Measurements from ENCODE around the gene ZNF32.

ZNF32 gene

GRCh38 chr10:43648398-43649184 lies at the start of gene ZNF32:
ZNF32 (minus strand) TSS chr10:43648881; CDS start chr10:43646133, 2,748 bp downstream.
- peak; percentile 54 for DNase-seq (ENCODE audit: low read depth)

GRCh38 chr10:43698156-43698555 lies 49.5 kb upstream of the ZNF32 start:
- no peak for DNase-seq (ENCODE audit: low read depth)

GRCh38 chr10:43696909-43697483 lies 48.3 kb upstream of the ZNF32 start:
- no peak for DNase-seq (ENCODE audit: low read depth)

- no peak for DNase-seq (ENCODE audit: low read depth)
Observed at GRCh38 chr10:43695730-43696129, 47.0 kb upstream of the ZNF32 start.

GRCh38 chr10:43695321-43695720 lies 46.6 kb upstream of the ZNF32 start:
- DNase-seq (ENCODE audit: low read depth), result no peak

GRCh38 chr10:43694526-43694925 lies 45.8 kb upstream of the ZNF32 start:
- no peak for DNase-seq (ENCODE audit: low read depth)

- DNase-seq (ENCODE audit: low read depth), result no peak
Observed at GRCh38 chr10:43693602-43694001, 44.9 kb upstream of the ZNF32 start.

GRCh38 chr10:43692051-43692825 lies 43.6 kb upstream of the ZNF32 start:
- no peak for DNase-seq (ENCODE audit: low read depth)

GRCh38 chr10:43691485-43691884 lies 42.8 kb upstream of the ZNF32 start:
- DNase-seq (ENCODE audit: low read depth), result no peak

- DNase-seq (ENCODE audit: low read depth), result peak; percentile 72
Observed at GRCh38 chr10:43689955-43690771, 41.5 kb upstream of the ZNF32 start.

GRCh38 chr10:43689618-43689954 lies 40.9 kb upstream of the ZNF32 start:
- DNase-seq (ENCODE audit: low read depth), result no peak

GRCh38 chr10:43689007-43689491 lies 40.4 kb upstream of the ZNF32 start:
- no peak for DNase-seq (ENCODE audit: low read depth)

GRCh38 chr10:43688348-43688892 lies 39.7 kb upstream of the ZNF32 start:
- DNase-seq (ENCODE audit: low read depth), result no peak

GRCh38 chr10:43687373-43687772 lies 38.7 kb upstream of the ZNF32 start:
- no peak for DNase-seq (ENCODE audit: low read depth)

GRCh38 chr10:43686414-43686813 lies 37.7 kb upstream of the ZNF32 start:
- no peak for DNase-seq (ENCODE audit: low read depth)

- no peak for DNase-seq (ENCODE audit: low read depth)
Observed at GRCh38 chr10:43685744-43686143, 37.1 kb upstream of the ZNF32 start.

GRCh38 chr10:43684292-43684559 lies 35.5 kb upstream of the ZNF32 start:
- DNase-seq (ENCODE audit: low read depth), result no peak

- DNase-seq (ENCODE audit: low read depth), result no peak
Observed at GRCh38 chr10:43683451-43684291, 35.0 kb upstream of the ZNF32 start.

GRCh38 chr10:43682956-43683355 lies 34.3 kb upstream of the ZNF32 start:
- DNase-seq (ENCODE audit: low read depth), result no peak

- DNase-seq (ENCODE audit: low read depth), result no peak
Observed at GRCh38 chr10:43681721-43682120, 33.0 kb upstream of the ZNF32 start.

GRCh38 chr10:43681220-43681619 lies 32.5 kb upstream of the ZNF32 start:
- DNase-seq (ENCODE audit: low read depth), result no peak

Measured in stimulated activated CD8-positive, alpha-beta memory T cell treated with anti-CD3 and anti-CD28 coated beads, Interleukin-7, amount 100 ng/mL, for 24 hours (primary cell).